NCI-H2029 treated with DMSO at 0.1 percent for 48 hours (cell line): ENCODE data around the gene ZBTB9.

Experiments
- DNase-seq: peaks from one replicate; lab custom pipeline; 2025; lab: John Stamatoyannopoulos, UW

ZBTB9 gene

GRCh38 chr6:33454009-33454946 is at the start of gene ZBTB9:
TSS of gene ZBTB9 (plus strand) at chr6:33454576. CDS start at chr6:33455101, 525 bp downstream.
- peak; percentile 90 for DNase-seq

- no peak for DNase-seq
Observed at GRCh38 chr6:33404884-33405283, 49.5 kb upstream of the ZBTB9 start.

- no peak for DNase-seq
Observed at GRCh38 chr6:33405386-33405940, 48.9 kb upstream of the ZBTB9 start.

GRCh38 chr6:33406126-33406525 is 48.2 kb upstream of the ZBTB9 start:
- DNase-seq = no peak

GRCh38 chr6:33407132-33407718 is 47.2 kb upstream of the ZBTB9 start:
- no peak for DNase-seq

- peak; percentile 93 for DNase-seq
Observed at GRCh38 chr6:33410050-33410710, 44.2 kb upstream of the ZBTB9 start.

GRCh38 chr6:33410711-33411631 is 43.4 kb upstream of the ZBTB9 start, which contains the start of gene PHF1:
TSS of gene PHF1 (plus strand) at chr6:33411014. CDS start at chr6:33412264, 1,250 bp downstream.
- no peak for DNase-seq

GRCh38 chr6:33411632-33412005 is 42.8 kb upstream of the ZBTB9 start:
- DNase-seq = no peak

GRCh38 chr6:33412140-33413009 is 42.0 kb upstream of the ZBTB9 start:
- no peak for DNase-seq

- DNase-seq = no peak
Observed at GRCh38 chr6:33413241-33414120, 40.9 kb upstream of the ZBTB9 start.

GRCh38 chr6:33414592-33415271 is 39.6 kb upstream of the ZBTB9 start:
- no peak for DNase-seq

- no peak for DNase-seq
Observed at GRCh38 chr6:33415831-33416230, 38.5 kb upstream of the ZBTB9 start.

GRCh38 chr6:33416386-33417127 is 37.8 kb upstream of the ZBTB9 start:
- no peak for DNase-seq

- DNase-seq = no peak
Observed at GRCh38 chr6:33417128-33417902, 37.1 kb upstream of the ZBTB9 start.

- DNase-seq = peak; percentile 97
Observed at GRCh38 chr6:33417903-33418689, 36.3 kb upstream of the ZBTB9 start, which contains the start of gene CUTA. TSS of gene CUTA (minus strand) at chr6:33418107. CDS start at chr6:33418000, 107 bp downstream.

- no peak for DNase-seq
Observed at GRCh38 chr6:33418690-33419291, 35.6 kb upstream of the ZBTB9 start.
